Natural killer cell (primary cell): ENCODE data around the gene ZNF28. TPM values are rescaled to one million over a fixed set of nuclear protein-coding genes. Genes with fewer than 3 reads are reported as not detected.
A peak's percentile ranks its signal among the peaks of the same experiment; 100 is the strongest.

ENCODE experiments used
- ATAC-seq, 3 donors: fragments of 150-1000 bp in 2 of 3; fragments of 200-7000 bp in 1 of 3; cut with Tn5 transposase; 1 replicate in 1 of 3; 2 replicates in 2 of 3; pipeline ENCODE4 v1.10.0; 2021; ENCODE audit warnings: mild to moderate bottlenecking in 2 of 3, moderate library complexity in 2 of 3
- DNase-seq, 2 donors: peaks; one replicate each; pipeline versions ENCODE4 v3.0.0 to v3.0.0-alpha.2; 2013 to 2021; ENCODE audit warnings: mixed read lengths in 1 of 2
- H3K27ac ChIP-seq: one replicate; pipeline ENCODE4 v1.5.1; 2013; ENCODE audit warnings: mild to moderate bottlenecking, low read length
- H3K27me3 ChIP-seq: one replicate; pipeline ENCODE4 v1.6.1; 2013; ENCODE audit warnings: low read length; ENCODE audit not compliant: control insufficient read depth, insufficient read depth
- H3K36me3 ChIP-seq: one replicate; pipeline ENCODE4 v1.6.1; 2013; ENCODE audit warnings: low read length; ENCODE audit not compliant: control insufficient read depth, insufficient read depth
- H3K4me1 ChIP-seq: one replicate; pipeline ENCODE4 v1.6.1; 2013; ENCODE audit warnings: low read length; ENCODE audit not compliant: control insufficient read depth, insufficient read depth
- H3K4me3 ChIP-seq: one replicate; pipeline ENCODE4 v1.5.1; 2013; ENCODE audit warnings: low read length
- H3K9me3 ChIP-seq: one replicate; pipeline ENCODE4 v1.6.1; 2013; ENCODE audit warnings: low read length; ENCODE audit not compliant: control insufficient read depth, insufficient read depth
- H3K27ac Mint-ChIP-seq, 2 donors: one replicate each; pipeline ENCODE4 v1.8.0; 2022; ENCODE audit warnings: mild to moderate bottlenecking in 2 of 2, mixed read lengths in 2 of 2, moderate library complexity in 1 of 2
- H3K27me3 Mint-ChIP-seq, 2 donors: one replicate each; pipeline ENCODE4 v1.8.0; 2022; ENCODE audit warnings: low read depth in 2 of 2, mixed read lengths in 2 of 2
- H3K36me3 Mint-ChIP-seq: one replicate; pipeline ENCODE4 v1.8.0; 2022; ENCODE audit warnings: mixed read lengths
- H3K4me1 Mint-ChIP-seq, 2 donors: one replicate each; pipeline ENCODE4 v1.8.0; 2022; ENCODE audit warnings: mixed read lengths in 2 of 2
- H3K4me3 Mint-ChIP-seq: one replicate; pipeline ENCODE4 v1.8.0; 2022; ENCODE audit warnings: mild to moderate bottlenecking, moderate library complexity, mixed read lengths
- H3K9me3 Mint-ChIP-seq, 2 donors: one replicate each; pipeline ENCODE4 v1.8.0; 2022; ENCODE audit warnings: mixed read lengths in 2 of 2
- WGBS: methylation state at CpG from one replicate; pipeline ENCODE4 v1.1.7; 2013; ENCODE audit warnings: missing lambda C conversion rate; ENCODE audit not compliant: insufficient coverage; 5-methylcytosine and 5-hydroxymethylcytosine counted together
- intact Hi-C: fragments of 100-400 bp; cut with micrococcal nuclease; formaldehyde crosslinking; loops from one replicate; pipeline ENCODE4 v1.14.2; 2022
- total RNA-seq, 4 donors: library from RNA; stranded (reverse); fragments of 120-200 nt in 1 of 4; gene quantifications; one replicate each; pipeline versions ENCODE4 v1.2.3 to v1.2.4, GENCODE V29; 2013 to 2022
- TF ChIP-seq, protein P1 (sequence below): fragments of 200-600 bp; IDR thresholded peaks from one replicate; pipeline ENCODE4 v1.8.0; 2022; ENCODE audit warnings: antibody characterized with exemption

The ZNF28 gene
- total RNA-seq, 3 donors from 2014 or later (not counting 1 experiment from before 2014, with no cell fraction given), result 14.9 to 30.4 (median 17.6) TPM

DNA sequence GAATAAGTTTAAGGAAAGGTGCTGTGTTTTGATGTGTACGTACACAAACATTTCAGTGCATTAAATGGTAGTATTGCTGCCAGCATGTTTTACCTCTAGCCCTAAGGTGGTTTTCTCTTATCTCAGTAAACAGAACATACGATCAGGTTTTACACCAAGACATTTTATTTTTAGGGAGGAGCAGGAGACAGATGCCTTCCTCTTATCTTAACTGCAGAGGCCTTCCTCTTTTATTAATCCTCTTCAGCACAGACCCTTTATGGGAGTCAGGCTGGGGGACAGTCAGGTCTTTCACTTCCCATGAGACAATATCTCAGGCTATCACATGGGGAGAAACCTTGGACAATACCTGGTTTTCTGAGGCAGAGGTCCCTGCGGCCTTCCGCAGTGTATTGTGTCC, 71.7 kb downstream of the ZNF28 start:
- intact Hi-C loops, result loop anchor here (5.0 to 10.0 kb wide), 5 partner anchors 38 to 502 kb away; partner anchors contain the start of gene ZNF600
- DNase-seq (no peak), ATAC-seq (no peak)
- Histone ChIP-seq H3K4me3 (no peak overlapping the region), H3K36me3 (no peaks in the 10 kb centered on the region), H3K27ac (no peak overlapping the region), H3K4me1 (peaks cover 8% of the 10 kb centered on the region), H3K27me3 (no peaks in the 10 kb centered on the region), H3K9me3 (no peaks in the 10 kb centered on the region)
- no peak overlapping the region for H3K4me3 Mint-ChIP-seq
- no peaks in the 10 kb centered on the region for H3K36me3 Mint-ChIP-seq
- 100% methylated on average over 1 of the region's 4 CpGs for WGBS
- H3K27ac Mint-ChIP-seq, result peak overlapping the region in 1 of 2 donors; percentile 50
- TF ChIP-seq, protein P1, sequence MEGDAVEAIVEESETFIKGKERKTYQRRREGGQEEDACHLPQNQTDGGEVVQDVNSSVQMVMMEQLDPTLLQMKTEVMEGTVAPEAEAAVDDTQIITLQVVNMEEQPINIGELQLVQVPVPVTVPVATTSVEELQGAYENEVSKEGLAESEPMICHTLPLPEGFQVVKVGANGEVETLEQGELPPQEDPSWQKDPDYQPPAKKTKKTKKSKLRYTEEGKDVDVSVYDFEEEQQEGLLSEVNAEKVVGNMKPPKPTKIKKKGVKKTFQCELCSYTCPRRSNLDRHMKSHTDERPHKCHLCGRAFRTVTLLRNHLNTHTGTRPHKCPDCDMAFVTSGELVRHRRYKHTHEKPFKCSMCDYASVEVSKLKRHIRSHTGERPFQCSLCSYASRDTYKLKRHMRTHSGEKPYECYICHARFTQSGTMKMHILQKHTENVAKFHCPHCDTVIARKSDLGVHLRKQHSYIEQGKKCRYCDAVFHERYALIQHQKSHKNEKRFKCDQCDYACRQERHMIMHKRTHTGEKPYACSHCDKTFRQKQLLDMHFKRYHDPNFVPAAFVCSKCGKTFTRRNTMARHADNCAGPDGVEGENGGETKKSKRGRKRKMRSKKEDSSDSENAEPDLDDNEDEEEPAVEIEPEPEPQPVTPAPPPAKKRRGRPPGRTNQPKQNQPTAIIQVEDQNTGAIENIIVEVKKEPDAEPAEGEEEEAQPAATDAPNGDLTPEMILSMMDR, result no peak
- no peaks in the 10 kb centered on the region for H3K9me3 Mint-ChIP-seq
- peaks cover 15 to 33% of the 10 kb centered on the region in 2 donors for H3K4me1 Mint-ChIP-seq
- H3K27me3 Mint-ChIP-seq, result no peaks in the 10 kb centered on the region

DNA sequence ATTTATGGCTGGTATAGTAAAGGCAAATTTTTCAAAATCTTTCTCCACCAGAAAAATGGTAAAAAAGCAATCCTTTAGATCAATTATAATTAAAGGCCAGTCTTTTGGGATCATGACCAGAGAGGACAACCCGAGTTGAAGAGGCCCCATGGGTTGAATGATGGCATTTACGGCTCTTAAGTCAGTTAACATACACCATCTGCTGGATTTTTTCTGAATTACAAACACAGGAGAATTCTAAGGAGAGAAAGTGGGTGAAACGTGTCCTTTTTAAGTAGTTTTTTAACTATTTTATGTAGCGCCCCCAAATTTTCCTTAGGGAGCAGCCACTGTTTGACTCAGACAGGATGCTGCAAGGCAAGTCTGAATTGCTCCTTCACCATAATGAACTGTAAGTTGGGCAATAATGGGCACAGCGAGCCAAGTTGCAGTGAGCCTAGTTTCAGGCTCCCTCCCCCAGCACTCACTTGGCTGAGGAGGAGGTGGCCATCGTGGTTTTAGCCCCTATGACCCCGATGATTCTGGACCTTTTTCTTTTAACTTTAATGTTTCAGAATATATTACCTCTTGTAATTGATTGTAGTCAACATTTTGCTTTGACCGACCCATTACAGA, 73.0 kb downstream of the ZNF28 start:
- Histone ChIP-seq H3K27me3 (no peaks in the 10 kb centered on the region), H3K36me3 (no peaks in the 10 kb centered on the region), H3K4me1 (peaks cover 8% of the 10 kb centered on the region), H3K4me3 (no peak overlapping the region), H3K9me3 (no peaks in the 10 kb centered on the region), H3K27ac (no peak overlapping the region)
- H3K4me1 Mint-ChIP-seq, result peaks cover 20 to 34% of the 10 kb centered on the region in 2 donors
- DNase-seq, result peak in 1 of 2 donors; percentile 76
- H3K4me3 Mint-ChIP-seq, result no peak overlapping the region
- no peaks in the 10 kb centered on the region for H3K36me3 Mint-ChIP-seq
- H3K27me3 Mint-ChIP-seq, result no peaks in the 10 kb centered on the region
- peak in 2 of 3 donors; percentile 40 to 49 for ATAC-seq
- H3K9me3 Mint-ChIP-seq, result no peaks in the 10 kb centered on the region
- intact Hi-C loops, result loop anchor here (5.0 to 10.0 kb wide), 5 partner anchors 39 to 501 kb away; partner anchors contain the start of gene ZNF600
- TF ChIP-seq, protein P1, result peak; percentile 24
- 48% methylated on average over 6 of the region's 8 CpGs for WGBS
- peak overlapping the region; percentile 50 to 95 for H3K27ac Mint-ChIP-seq

Other genes starting within 250 kb of the ZNF28 start
- gene ZNF83, start 183.3 kb downstream of the ZNF28 start, total RNA-seq, result 100 to 1,000 TPM in 1 of 3 donors, 10 to 100 TPM in 2; 46.8 to 114 (median 96.9) TPM
- gene ZNF611, start 86.6 kb downstream of the ZNF28 start, total RNA-seq, result 10 to 100 TPM; 41.2 to 58.0 (median 44.2) TPM
- gene ZNF600, start 34.8 kb downstream of the ZNF28 start, total RNA-seq, result 100 to 1,000 TPM in 1 of 3 donors, 10 to 100 TPM in 2; 28.8 to 157 (median 73.1) TPM
- 10 to 100 TPM; 20.1 to 25.4 (median 24.1) TPM for gene ZNF468, start 36.0 kb upstream of the ZNF28 start, total RNA-seq
- 10 to 100 TPM; 10.3 to 14.0 (median 11.9) TPM for gene ZNF320, start 76.0 kb upstream of the ZNF28 start, total RNA-seq
- 10 to 100 TPM in 1 of 3 donors, 1 to 10 TPM in 2; 5.1 to 13.5 (median 8.0) TPM for gene ZNF888, start 101.8 kb upstream of the ZNF28 start, total RNA-seq
- gene ZNF816, start 141.2 kb upstream of the ZNF28 start, total RNA-seq, result 10 to 100 TPM in 1 of 3 donors, 1 to 10 TPM in 2; 4.1 to 11.3 (median 7.7) TPM
- not detected for gene ERVV-1, start 192.3 kb upstream of the ZNF28 start, total RNA-seq
- not detected for gene ERVV-2, start 223.1 kb upstream of the ZNF28 start, total RNA-seq